ENCODE measurements around the gene BCAS4.

The BCAS4 gene

GRCh38 chr20:50916934-50917333 is 122.1 kb downstream of the BCAS4 start:
- DNase-seq: no peak

- DNase-seq: no peak
These were observed 123.5 kb downstream of the BCAS4 start for GRCh38 chr20:50918403-50918802.

GRCh38 chr20:50919567-50919966 is 124.7 kb downstream of the BCAS4 start:
- no peak for DNase-seq

GRCh38 chr20:50920997-50921396 is 126.1 kb downstream of the BCAS4 start:
- DNase-seq: peak in 1 of 2 donors; percentile 46

DNA sequence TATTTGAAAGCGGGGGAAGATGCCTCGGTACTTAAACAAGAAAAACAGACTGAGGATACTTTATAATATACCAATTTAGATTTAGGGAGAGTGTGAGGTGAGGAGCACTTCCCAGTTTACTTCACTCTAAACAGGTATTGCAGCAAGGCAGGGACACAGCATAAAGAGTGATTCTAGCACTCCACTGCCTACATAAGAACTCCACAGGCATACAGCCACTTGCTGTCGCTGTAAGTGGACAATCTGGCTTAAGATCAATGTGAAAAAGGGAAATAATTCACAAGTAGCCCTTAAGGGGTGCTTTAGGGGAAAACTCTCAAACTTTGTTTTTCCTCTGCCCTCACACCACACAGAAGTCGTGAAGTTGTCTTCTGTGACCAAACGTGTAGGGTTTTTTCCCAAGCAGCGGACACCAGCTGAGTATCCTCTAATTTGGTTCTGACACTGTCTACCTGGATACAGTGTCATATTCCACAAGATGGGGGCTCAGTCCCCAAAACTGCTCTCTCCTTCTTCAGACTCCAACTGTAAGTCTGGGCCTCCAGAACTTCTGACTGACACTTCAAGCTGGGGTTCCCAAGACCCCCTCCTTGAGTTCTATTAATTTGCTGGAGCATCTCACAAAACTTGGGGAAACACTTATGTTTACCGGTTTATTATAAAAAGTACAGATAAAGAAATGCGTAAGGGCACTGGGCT is 127.1 kb downstream of the BCAS4 start:
- no peak for DNase-seq

DNA sequence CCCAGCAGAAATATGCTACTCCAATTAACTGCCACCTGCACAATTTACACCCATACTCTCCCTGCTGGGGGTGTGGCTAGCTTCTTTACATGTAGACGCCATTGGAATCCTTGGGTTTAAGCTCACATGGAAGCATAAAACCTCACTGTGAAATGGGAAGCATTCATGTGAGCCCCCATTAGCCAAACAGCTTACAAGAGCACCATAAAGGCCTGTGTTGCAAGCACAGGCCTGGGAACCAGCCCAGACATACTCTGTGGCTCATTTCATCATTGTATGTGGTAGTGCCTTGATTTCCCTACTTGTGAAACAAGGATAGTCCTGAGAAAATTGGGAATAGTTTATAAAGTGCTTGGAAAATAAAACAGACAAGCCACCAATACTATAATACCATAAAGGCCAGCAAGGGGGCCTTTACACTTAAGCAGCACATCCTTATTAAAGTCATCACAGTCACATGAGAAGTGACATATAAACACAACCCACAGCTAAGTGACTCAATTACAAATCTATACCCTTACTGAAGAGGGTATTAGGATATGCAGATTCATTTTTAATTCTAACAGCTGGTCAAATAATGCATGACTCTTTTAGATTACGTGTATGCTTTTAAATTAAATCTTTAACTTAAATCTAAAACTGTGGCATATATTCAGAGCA is 129.5 kb downstream of the BCAS4 start:
- DNase-seq: no peak

DNA sequence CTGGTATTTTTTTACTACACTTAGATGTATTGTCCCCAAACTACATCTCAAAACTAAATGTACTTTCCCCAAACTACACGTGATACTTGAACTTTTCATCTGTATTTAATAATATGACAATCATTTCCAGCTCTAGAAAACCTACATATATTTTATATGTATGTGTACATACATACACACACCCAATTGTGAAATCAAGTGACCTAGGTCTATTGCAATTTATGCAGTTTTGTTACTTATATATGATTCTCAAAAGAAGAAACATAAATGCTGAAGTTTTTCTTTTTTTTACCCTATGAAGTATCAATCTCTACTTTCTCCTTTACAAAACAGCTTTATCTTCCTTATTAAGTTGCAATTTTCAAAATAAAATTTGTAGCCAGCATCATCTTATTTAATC is 131.7 kb downstream of the BCAS4 start:
- no peak for DNase-seq

Measured in CD4-positive, alpha-beta T cell treated with Interleukin-4 for 1 hour (primary cell).